A673 (cell line): ENCODE results near the gene SRP54. TPM values are rescaled to one million over a fixed set of nuclear protein-coding genes. Genes with fewer than 3 reads are reported as not detected.

Experiments used
- Bru-seq: library from RNA; stranded (reverse); fragments of 400-500 nt; gene quantifications from one replicate; lab custom pipeline; 2021; lab: Mats Ljungman, UMichigan
- BruChase-seq, 2 experiments: library from RNA; stranded (reverse); fragments of 400-500 nt; gene quantifications; one replicate each; lab custom pipeline; 2021; lab: Mats Ljungman, UMichigan
- BruUV-seq: library from RNA; stranded (reverse); fragments of 400-500 nt; replicated peaks from 2 replicates; lab custom pipeline; 2021; lab: Mats Ljungman, UMichigan
- CTCF ChIA-PET: fragments of 300-600 bp; sonication (Branson Sonifier 250); formaldehyde crosslinking; loops from one replicate; lab custom pipeline; 2022; ENCODE audit warnings: antibody characterized with exemption; lab: Charles Lee
- POLR2A ChIA-PET: fragments of 300-600 bp; sonication (Branson Sonifier 250); formaldehyde crosslinking; loops from one replicate; lab custom pipeline; 2022; ENCODE audit warnings: antibody characterized with exemption; ENCODE audit not compliant: low non-redundant PET; lab: Charles Lee
- DNase-seq: peaks from one replicate; pipeline ENCODE4 v3.0.0-alpha.2; 2015; ENCODE audit warnings: low spot score
- H3K27ac ChIP-seq: fragments of 200-600 bp; sonication (generic); 2 replicates; pipeline ENCODE4 v1.5.1; 2016; ENCODE audit warnings: mixed run types, low read depth, mild to moderate bottlenecking, mixed read lengths, antibody characterized with exemption, low read length; ENCODE audit not compliant: poor library complexity, severe bottlenecking
- H3K27me3 ChIP-seq: fragments of 200-600 bp; sonication (generic); replicated peaks from 2 replicates; pipeline ENCODE4 v1.6.1; 2017; ENCODE audit warnings: mixed run types, low read depth, mild to moderate bottlenecking, mixed read lengths, antibody characterized with exemption, low read length; ENCODE audit not compliant: insufficient read depth, poor library complexity
- H3K36me3 ChIP-seq: fragments of 200-600 bp; sonication (generic); 2 replicates; pipeline ENCODE4 v1.6.1; 2016; ENCODE audit warnings: mixed run types, mild to moderate bottlenecking, mixed read lengths, antibody characterized with exemption, low read length; ENCODE audit not compliant: insufficient read depth, poor library complexity, severe bottlenecking
- H3K4me1 ChIP-seq: fragments of 200-600 bp; sonication (generic); 2 replicates; pipeline ENCODE4 v1.6.1; 2017; ENCODE audit warnings: mixed run types, mild to moderate bottlenecking, mixed read lengths, antibody characterized with exemption, low read length; ENCODE audit not compliant: insufficient read depth, poor library complexity, severe bottlenecking
- H3K4me3 ChIP-seq: fragments of 200-600 bp; sonication (generic); 2 replicates; pipeline ENCODE4 v1.5.1; 2016; ENCODE audit warnings: low read depth, mixed run types, mild to moderate bottlenecking, mixed read lengths, low read length; ENCODE audit not compliant: poor library complexity, severe bottlenecking
- H3K9me3 ChIP-seq: fragments of 200-600 bp; sonication (generic); 2 replicates; pipeline ENCODE4 v1.6.1; 2016; ENCODE audit warnings: mixed run types, low read depth, mild to moderate bottlenecking, mixed read lengths, antibody characterized with exemption, low read length; ENCODE audit not compliant: poor library complexity, severe bottlenecking
- EZH2 ChIP-seq: fragments of 200-600 bp; sonication (generic); IDR thresholded peaks from 2 replicates; pipeline ENCODE4 v1.6.1; 2017; ENCODE audit warnings: borderline replicate concordance, low read depth, mild to moderate bottlenecking, mixed read lengths, antibody characterized with exemption, low read length; ENCODE audit not compliant: poor library complexity, severe bottlenecking
- intact Hi-C: fragments of 100-400 bp; cut with micrococcal nuclease; formaldehyde crosslinking; loops from one replicate; pipeline ENCODE4 v1.10.0; 2022; ENCODE audit not compliant: unreplicated experiment
- long read RNA-seq: library from polyadenylated mRNA; stranded (forward); transcript quantifications from one replicate; pipeline ENCODE4 v2.0.0, GENCODE V29; 2022
- total RNA-seq: library from RNA; stranded (reverse); gene quantifications from 2 replicates; pipeline ENCODE4 v1.2.3, GENCODE V29; 2021
- TF ChIP-seq, protein P1 (sequence below): fragments of 300-800, 200-600 bp; sonication (generic); conservative IDR thresholded peaks from 2 replicates; pipeline ENCODE4 v1.5.1; 2017; ENCODE audit warnings: low read depth, mild to moderate bottlenecking, antibody characterized with exemption, low read length, moderate library complexity, mixed read lengths

The SRP54 gene
- total RNA-seq (60.2 and 60.3 TPM in 2 replicates), Bru-seq, nascent RNA (percentile 79 among the genes with signal in this experiment), BruChase-seq, experiment 1, labeled RNA remaining after a 2-hour chase (percentile 83 among the genes with signal in this experiment), BruChase-seq, experiment 2, labeled RNA remaining after a 6-hour chase (percentile 85 among the genes with signal in this experiment)
- long read RNA-seq, transcript SRP54-201 (16 exons, 2,279 nt), result major isoform, 220 of 240 reads
- long read RNA-seq, partial matches to known transcripts, result 6 of 240 reads
- long read RNA-seq, other reads (novel, unspliced or antisense), result 12 of 240 reads

DNA sequence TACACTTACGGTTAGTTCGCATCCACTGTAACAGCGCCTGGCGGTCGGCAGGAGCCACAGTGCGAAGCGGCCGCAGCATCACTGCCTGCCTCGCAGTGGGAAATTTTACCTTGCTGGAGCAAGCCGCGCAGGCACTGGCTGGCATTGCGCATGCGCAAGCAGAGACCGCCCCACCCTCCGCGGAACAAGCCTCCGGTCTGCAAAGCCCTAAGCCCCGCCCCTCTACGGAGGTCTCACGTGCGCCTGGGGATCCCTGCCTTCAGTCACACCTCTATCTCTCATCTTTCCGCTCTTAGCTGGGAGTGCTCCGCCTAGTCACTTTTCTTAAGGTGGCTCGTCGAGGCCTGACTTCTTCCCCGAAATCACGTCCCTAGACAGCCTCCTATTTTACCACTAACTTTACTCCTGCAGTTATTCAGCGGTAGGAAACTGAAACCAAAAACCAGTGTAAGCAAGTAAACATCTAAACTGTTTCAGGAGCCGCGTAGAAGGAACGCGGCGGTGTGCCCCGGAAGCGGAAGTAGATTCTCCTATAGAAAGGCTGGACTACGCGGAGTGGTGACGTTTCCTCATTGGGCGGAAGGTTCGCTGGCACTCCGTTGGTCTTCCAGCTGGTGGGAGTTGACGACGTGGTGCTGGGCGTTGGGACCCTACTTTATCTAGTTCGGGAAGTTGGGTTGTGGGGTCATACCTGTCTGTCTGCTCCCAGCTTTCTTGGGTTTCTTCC lies at the start of gene SRP54:
TSS of gene SRP54 (plus strand) at position 572 of the 727 bp plus-strand sequence. CDS start 13,718 bp downstream, outside the sequence.
- Histone ChIP-seq H3K27me3 (no peaks in the 10 kb centered on the region), H3K27ac (peak within 1 kb of the TSS; percentile 99), H3K36me3 (no peaks in the 10 kb centered on the region), H3K4me3 (peak within 1 kb of the TSS; percentile 77), H3K4me1 (peaks cover 24% of the 10 kb centered on the region), H3K9me3 (no peaks in the 10 kb centered on the region)
- CTCF ChIA-PET, result interaction anchor here (0.6 to 1.1 kb wide), 2 partner anchors 101 to 409 kb away, joined by 3 to 5 read pairs; no protein-coding TSS in a partner anchor
- BruUV-seq, result no TSS peak
- DNase-seq, result peak; percentile 99
- no peak for TF ChIP-seq EZH2
- TF ChIP-seq, protein P1, sequence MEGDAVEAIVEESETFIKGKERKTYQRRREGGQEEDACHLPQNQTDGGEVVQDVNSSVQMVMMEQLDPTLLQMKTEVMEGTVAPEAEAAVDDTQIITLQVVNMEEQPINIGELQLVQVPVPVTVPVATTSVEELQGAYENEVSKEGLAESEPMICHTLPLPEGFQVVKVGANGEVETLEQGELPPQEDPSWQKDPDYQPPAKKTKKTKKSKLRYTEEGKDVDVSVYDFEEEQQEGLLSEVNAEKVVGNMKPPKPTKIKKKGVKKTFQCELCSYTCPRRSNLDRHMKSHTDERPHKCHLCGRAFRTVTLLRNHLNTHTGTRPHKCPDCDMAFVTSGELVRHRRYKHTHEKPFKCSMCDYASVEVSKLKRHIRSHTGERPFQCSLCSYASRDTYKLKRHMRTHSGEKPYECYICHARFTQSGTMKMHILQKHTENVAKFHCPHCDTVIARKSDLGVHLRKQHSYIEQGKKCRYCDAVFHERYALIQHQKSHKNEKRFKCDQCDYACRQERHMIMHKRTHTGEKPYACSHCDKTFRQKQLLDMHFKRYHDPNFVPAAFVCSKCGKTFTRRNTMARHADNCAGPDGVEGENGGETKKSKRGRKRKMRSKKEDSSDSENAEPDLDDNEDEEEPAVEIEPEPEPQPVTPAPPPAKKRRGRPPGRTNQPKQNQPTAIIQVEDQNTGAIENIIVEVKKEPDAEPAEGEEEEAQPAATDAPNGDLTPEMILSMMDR, result no peak
- POLR2A ChIA-PET, result no interaction called here
- intact Hi-C loops, result loop anchor here (5.0 to 10.0 kb wide), 2 partner anchors 308 to 430 kb away; no protein-coding TSS in a partner anchor

DNA sequence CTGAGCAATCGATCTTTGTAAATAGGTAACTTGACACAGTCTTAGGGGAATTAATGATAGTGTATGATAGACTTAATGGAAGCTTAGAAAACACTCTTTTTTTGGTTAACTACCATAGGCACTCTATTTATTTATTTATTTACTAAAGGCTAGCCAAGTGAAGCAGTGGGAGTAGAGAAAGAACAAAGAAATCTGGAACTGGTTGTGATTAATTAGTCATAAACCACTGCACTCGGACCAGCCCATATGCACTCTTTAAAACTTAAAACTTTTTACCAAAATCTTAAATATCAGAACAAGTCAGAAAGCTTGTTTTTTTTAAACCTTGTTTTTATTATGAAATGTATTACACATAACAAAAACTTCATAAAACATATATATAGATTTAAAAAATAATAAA lies 49.5 kb upstream of the SRP54 start:
- Histone ChIP-seq H3K4me3 (no peak overlapping the region), H3K27me3 (no peaks in the 10 kb centered on the region), H3K4me1 (no peaks in the 10 kb centered on the region), H3K36me3 (no peaks in the 10 kb centered on the region), H3K9me3 (no peaks in the 10 kb centered on the region), H3K27ac (no peak overlapping the region)
- intact Hi-C loops, result no loop called here
- BruUV-seq, result no TSS peak
- DNase-seq, result no peak
- ChIA-PET CTCF (no interaction called here), POLR2A (no interaction called here)
- TF ChIP-seq EZH2, result no peak
- TF ChIP-seq, protein P1, result no peak

DNA sequence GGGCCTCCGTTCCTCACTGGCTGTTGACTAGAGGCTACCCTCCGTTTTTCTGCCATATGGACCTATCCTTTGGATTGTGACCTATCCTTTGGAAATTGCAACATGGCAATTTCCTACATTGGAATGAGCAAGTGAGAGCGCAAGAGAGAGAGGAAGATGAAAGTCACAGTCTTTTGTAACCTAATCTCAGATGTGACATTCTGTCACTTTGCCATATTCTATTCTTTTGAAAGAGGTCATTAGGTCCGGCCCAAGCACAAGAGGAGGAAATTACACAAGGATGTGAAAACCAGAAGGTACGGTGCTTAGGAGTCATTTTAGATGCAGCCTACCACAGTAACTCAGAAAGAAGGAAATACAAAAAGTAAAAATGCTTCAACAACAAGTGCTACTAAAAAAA lies 47.3 kb upstream of the SRP54 start:
- Histone ChIP-seq H3K36me3 (no peaks in the 10 kb centered on the region), H3K9me3 (no peaks in the 10 kb centered on the region), H3K27me3 (no peaks in the 10 kb centered on the region), H3K27ac (no peak overlapping the region), H3K4me1 (no peaks in the 10 kb centered on the region), H3K4me3 (no peak overlapping the region)
- no TSS peak for BruUV-seq
- DNase-seq, result no peak
- ChIA-PET POLR2A (no interaction called here), CTCF (no interaction called here)
- intact Hi-C loops, result no loop called here
- TF ChIP-seq, protein P1, result no peak
- TF ChIP-seq EZH2, result no peak
